GM23338 (cell line): Measurements from ENCODE around the gene DHRSX. TPM values are rescaled to one million over a fixed set of nuclear protein-coding genes. Genes with fewer than 3 reads are reported as not detected.
"Not testable (repeated sequence)": the region's sequence is repeated elsewhere in the genome, so short reads cannot be mapped to it uniquely, and the experiment has no call there.

Experiments
- ATAC-seq: fragments of 200-7000 bp; cut with Tn5 transposase; 3 replicates; pipeline ENCODE4 v1.9.1; 2020
- DNase-seq: peaks from one replicate; pipeline ENCODE4 v3.0.0-alpha.2; 2015; ENCODE audit warnings: low spot score
- H2AFZ ChIP-seq: fragments of 200-600 bp; sonication (generic); 2 replicates; pipeline ENCODE4 v1.8.0; 2016; ENCODE audit warnings: antibody characterized with exemption, mild to moderate bottlenecking, moderate library complexity
- H3F3A ChIP-seq: fragments of 200-600 bp; sonication (generic); replicated peaks from 2 replicates; pipeline ENCODE4 v1.8.0; 2017; ENCODE audit warnings: antibody characterized with exemption, mixed run types, low read depth
- H3K27ac ChIP-seq: fragments of 200-600 bp; sonication (generic); 2 replicates; pipeline ENCODE4 v1.6.1; 2016; ENCODE audit warnings: low read depth
- H3K27me3 ChIP-seq: fragments of 200-600 bp; sonication (generic); 2 replicates; pipeline ENCODE4 v1.8.0; 2016; ENCODE audit warnings: mild to moderate bottlenecking, mixed run types, moderate library complexity; ENCODE audit not compliant: insufficient read depth
- H3K36me3 ChIP-seq: fragments of 200-600 bp; sonication (generic); 2 replicates; pipeline ENCODE4 v1.8.0; 2016; ENCODE audit warnings: mild to moderate bottlenecking; ENCODE audit not compliant: insufficient read depth
- H3K4me1 ChIP-seq: fragments of 200-600 bp; sonication (generic); 2 replicates; pipeline ENCODE4 v1.8.0; 2016; ENCODE audit warnings: mild to moderate bottlenecking, moderate library complexity; ENCODE audit not compliant: insufficient read depth
- H3K4me2 ChIP-seq: fragments of 200-600 bp; sonication (generic); 2 replicates; pipeline ENCODE4 v1.7.1; 2017; ENCODE audit warnings: mixed run types
- H3K4me3 ChIP-seq: fragments of 200-600 bp; sonication (generic); 2 replicates; pipeline ENCODE4 v1.6.1; 2016; ENCODE audit warnings: mixed run types
- H3K79me2 ChIP-seq: fragments of 200-600 bp; sonication (generic); replicated peaks from 2 replicates; pipeline ENCODE4 v1.8.0; 2017; ENCODE audit warnings: mild to moderate bottlenecking; ENCODE audit not compliant: insufficient read depth
- H3K9me2 ChIP-seq: fragments of 200-600 bp; sonication (generic); 2 replicates; pipeline ENCODE4 v1.8.0; 2017; ENCODE audit not compliant: insufficient read depth
- H4K20me1 ChIP-seq: fragments of 200-600 bp; sonication (generic); replicated peaks from 2 replicates; pipeline ENCODE4 v1.8.0; 2017; ENCODE audit warnings: mild to moderate bottlenecking; ENCODE audit not compliant: insufficient read depth
- H3K27ac Mint-ChIP-seq: 2 replicates; pipeline ENCODE4 v1.8.0; 2020; ENCODE audit warnings: inconsistent platforms, mild to moderate bottlenecking, moderate library complexity, mixed read lengths
- H3K27me3 Mint-ChIP-seq: 3 replicates; pipeline ENCODE4 v1.8.0; 2022; ENCODE audit warnings: low read depth, mild to moderate bottlenecking, moderate library complexity, mixed read lengths, inconsistent platforms; ENCODE audit not compliant: insufficient read depth, poor library complexity
- H3K36me3 Mint-ChIP-seq: 3 replicates; pipeline ENCODE4 v1.8.0; 2021; ENCODE audit warnings: low read depth, mild to moderate bottlenecking, inconsistent platforms, moderate library complexity, mixed read lengths
- H3K4me1 Mint-ChIP-seq: 3 replicates; pipeline ENCODE4 v1.8.0; 2020; ENCODE audit warnings: mild to moderate bottlenecking, inconsistent platforms, mixed read lengths
- H3K4me3 Mint-ChIP-seq: 3 replicates; pipeline ENCODE4 v1.8.0; 2021; ENCODE audit warnings: moderate library complexity, mild to moderate bottlenecking, inconsistent platforms, mixed read lengths
- H3K9me3 Mint-ChIP-seq: 3 replicates; pipeline ENCODE4 v1.8.0; 2020; ENCODE audit warnings: moderate library complexity, mild to moderate bottlenecking, inconsistent platforms, mixed read lengths
- EZH2 ChIP-seq: fragments of 200-600 bp; sonication (generic); IDR thresholded peaks from one replicate; pipeline ENCODE4 v1.8.0; 2017; ENCODE audit warnings: antibody characterized with exemption, mild to moderate bottlenecking, low read depth; ENCODE audit not compliant: unreplicated experiment
- EZH2phosphoT487 ChIP-seq: fragments of 200-600 bp; sonication (generic); IDR thresholded peaks from one replicate; pipeline ENCODE4 v1.8.1; 2018; ENCODE audit warnings: antibody characterized with exemption; ENCODE audit not compliant: unreplicated experiment
- JUNB ChIP-seq: IDR thresholded peaks from one replicate; pipeline ENCODE4 v1.6.1; 2016; ENCODE audit warnings: antibody characterized with exemption; ENCODE audit not compliant: unreplicated experiment
- POLR2AphosphoS5 ChIP-seq: IDR thresholded peaks from 2 replicates; pipeline ENCODE4 v1.6.1; 2016; ENCODE audit warnings: antibody characterized with exemption, low read depth
- polyA plus RNA-seq: library from polyadenylated mRNA; unstranded; fragments of >200 nt; fragmentation: Nextera tagmentation; extraction: Ambion mirVana; gene quantifications from 2 replicates; pipeline ENCODE4 v1.2.1, GENCODE V29; 2016
- total RNA-seq: library from RNA; depleted of rRNA; stranded (reverse); fragments of >200 nt; shearing (Covaris generic); gene quantifications from 2 replicates; pipeline ENCODE4 v1.2.3, GENCODE V29; 2014

The DHRSX gene
- total and polyA plus RNA-seq, 2 experiments from 2014 or later: 33.9 to 43.0 TPM

GRCh38 chrX:2464677-2465166 lies 36.1 kb downstream of the DHRSX start:
- H3K4me2 ChIP-seq: no peak overlapping the region
- H3K9me2 ChIP-seq: no peaks in the 10 kb centered on the region
- peaks cover 69% of the 10 kb centered on the region for H3K9me3 Mint-ChIP-seq
- H3F3A ChIP-seq: 0 out of 2 replicates have a peak, but pooled peaks cover 11% of the 10 kb centered on the region
- no peak overlapping the region for H3K27ac Mint-ChIP-seq
- no peaks in the 10 kb centered on the region for H4K20me1 ChIP-seq
- no peaks in the 10 kb centered on the region; the same call in 1 of the 2 replicates for H3K36me3 ChIP-seq
- ATAC-seq (no peak), DNase-seq (peak; percentile 61)
- H3K4me3 ChIP-seq: no peak overlapping the region
- H3K27me3 ChIP-seq: no peaks in the 10 kb centered on the region
- peaks cover 77% of the 10 kb centered on the region for H3K36me3 Mint-ChIP-seq
- peaks cover 3% of the 10 kb centered on the region; the same call in 1 of the 2 replicates for H3K4me1 ChIP-seq
- H2AFZ ChIP-seq: no peak overlapping the region
- H3K79me2 ChIP-seq: peaks cover 85% of the 10 kb centered on the region
- H3K27me3 Mint-ChIP-seq: peaks cover 17% of the 10 kb centered on the region
- no peak overlapping the region for H3K4me3 Mint-ChIP-seq
- TF ChIP-seq EZH2phosphoT487 (no peak), EZH2 (no peak), JUNB (peak; percentile 71), POLR2AphosphoS5 (no peak)
- no peak overlapping the region for H3K27ac ChIP-seq
- H3K4me1 Mint-ChIP-seq: peaks cover 20% of the 10 kb centered on the region

- TF ChIP-seq JUNB (peak; percentile 93), EZH2phosphoT487 (no peak)
- no peak overlapping the region for H3K4me2 ChIP-seq
- H3K27ac Mint-ChIP-seq: peak overlapping the region; percentile 87; the same call in 1 of the 2 replicates
These were observed 36.7 kb downstream of the DHRSX start for GRCh38 chrX:2463973-2464676.

GRCh38 chrX:2463481-2463880 lies 37.3 kb downstream of the DHRSX start:
- not testable (repeated sequence) for H3K4me3 ChIP-seq, H3K27me3 ChIP-seq, H4K20me1 ChIP-seq, DNase-seq, H3K9me2 ChIP-seq, ATAC-seq, H3K27ac ChIP-seq, H3K4me1 ChIP-seq, H3K4me2 ChIP-seq, H2AFZ ChIP-seq, H3K36me3 ChIP-seq
- Mint-ChIP-seq H3K4me1 (peaks cover 20% of the 10 kb centered on the region), H3K27me3 (peaks cover 17% of the 10 kb centered on the region), H3K9me3 (peaks cover 59% of the 10 kb centered on the region), H3K4me3 (peak overlapping the region; percentile 3; the same call in 1 of the 3 replicates), H3K36me3 (peaks cover 72% of the 10 kb centered on the region), H3K27ac (peak overlapping the region; percentile 87)
- H3F3A ChIP-seq: 0 out of 2 replicates have a peak, but pooled peaks cover 11% of the 10 kb centered on the region
- peaks cover 87% of the 10 kb centered on the region for H3K79me2 ChIP-seq

More at GRCh38 chrX:2463973-2464676, 36.7 kb downstream of the DHRSX start:
- ATAC-seq (no peak), DNase-seq (peak; percentile 77)
- H3K79me2 ChIP-seq: peaks cover 87% of the 10 kb centered on the region
- Mint-ChIP-seq H3K36me3 (peaks cover 75% of the 10 kb centered on the region), H3K4me1 (peaks cover 20% of the 10 kb centered on the region), H3K27me3 (peaks cover 17% of the 10 kb centered on the region), H3K9me3 (peaks cover 63% of the 10 kb centered on the region), H3K4me3 (no peak overlapping the region)
- peaks cover 1% of the 10 kb centered on the region; the same call in 1 of the 2 replicates for H3K36me3 ChIP-seq
- H3K4me3 ChIP-seq: no peak overlapping the region
- no peaks in the 10 kb centered on the region for H4K20me1 ChIP-seq
- no peak overlapping the region for H2AFZ ChIP-seq
- peaks cover 3% of the 10 kb centered on the region; the same call in 1 of the 2 replicates for H3K4me1 ChIP-seq
- H3K9me2 ChIP-seq: no peaks in the 10 kb centered on the region
- no peaks in the 10 kb centered on the region for H3K27me3 ChIP-seq
- H3F3A ChIP-seq: 0 out of 2 replicates have a peak, but pooled peaks cover 11% of the 10 kb centered on the region
- no peak overlapping the region for H3K27ac ChIP-seq
